Lung microvascular endothelial cell (primary cell): ENCODE measurements around the gene VPS8. TPM values are rescaled to one million over a fixed set of nuclear protein-coding genes. Genes with fewer than 3 reads are reported as not detected.

Experiments
- DNase-seq, 2 donors: peaks; one replicate each; pipeline versions ENCODE4 v3.0.0 to v3.0.0-alpha.2; 2010; ENCODE audit warnings: low read depth in 2 of 2
- total RNA-seq: library from RNA; depleted of rRNA; stranded (reverse); fragments of >200 nt; gene quantifications from 2 replicates; pipeline ENCODE4 v1.2.1, GENCODE V29; 2014

The VPS8 gene
- total RNA-seq, 1 donor from 2014 or later = 47.8 TPM

GRCh38 chr3:184812662-184813042 is 686 bp downstream of the VPS8 start:
- no peak for DNase-seq

GRCh38 chr3:184813357-184813756 is 1.4 kb downstream of the VPS8 start:
- DNase-seq = no peak

- no peak for DNase-seq
Measured at GRCh38 chr3:184814214-184814613, 2.2 kb downstream of the VPS8 start.

GRCh38 chr3:184815046-184815930 is 3.3 kb downstream of the VPS8 start:
- DNase-seq = peak in 1 of 2 donors; percentile 68

GRCh38 chr3:184816614-184817013 is 4.6 kb downstream of the VPS8 start:
- peak in 1 of 2 donors; percentile 6 for DNase-seq

- DNase-seq = no peak
Measured at GRCh38 chr3:184820525-184820924, 8.6 kb downstream of the VPS8 start.

GRCh38 chr3:184821034-184821433 is 9.1 kb downstream of the VPS8 start:
- DNase-seq = no peak

- DNase-seq = no peak
Measured at GRCh38 chr3:184822081-184822480, 10.1 kb downstream of the VPS8 start.

- DNase-seq = no peak
Measured at GRCh38 chr3:184822654-184823053, 10.7 kb downstream of the VPS8 start.

- DNase-seq = no peak
Measured at GRCh38 chr3:184823990-184824389, 12.0 kb downstream of the VPS8 start.

- DNase-seq = no peak
Measured at GRCh38 chr3:184825121-184825820, 13.3 kb downstream of the VPS8 start.

GRCh38 chr3:184827572-184827971 is 15.6 kb downstream of the VPS8 start:
- no peak for DNase-seq

GRCh38 chr3:184832044-184832443 is 20.1 kb downstream of the VPS8 start:
- DNase-seq = no peak

- no peak for DNase-seq
Measured at GRCh38 chr3:184832903-184833302, 20.9 kb downstream of the VPS8 start.

GRCh38 chr3:184836090-184836822 is 24.3 kb downstream of the VPS8 start:
- no peak for DNase-seq

- DNase-seq = no peak
Measured at GRCh38 chr3:184842433-184842832, 30.5 kb downstream of the VPS8 start.

GRCh38 chr3:184845819-184846218 is 33.9 kb downstream of the VPS8 start:
- no peak for DNase-seq

GRCh38 chr3:184846496-184846895 is 34.5 kb downstream of the VPS8 start:
- no peak for DNase-seq

- no peak for DNase-seq
Measured at GRCh38 chr3:184848934-184849333, 37.0 kb downstream of the VPS8 start.

GRCh38 chr3:184850201-184850600 is 38.2 kb downstream of the VPS8 start:
- DNase-seq = no peak

- DNase-seq = no peak
Measured at GRCh38 chr3:184857099-184857498, 45.1 kb downstream of the VPS8 start.

GRCh38 chr3:184864000-184864399 is 52.0 kb downstream of the VPS8 start:
- no peak for DNase-seq
